ENCODE measurements around the gene CHKA.

Gene CHKA

DNA sequence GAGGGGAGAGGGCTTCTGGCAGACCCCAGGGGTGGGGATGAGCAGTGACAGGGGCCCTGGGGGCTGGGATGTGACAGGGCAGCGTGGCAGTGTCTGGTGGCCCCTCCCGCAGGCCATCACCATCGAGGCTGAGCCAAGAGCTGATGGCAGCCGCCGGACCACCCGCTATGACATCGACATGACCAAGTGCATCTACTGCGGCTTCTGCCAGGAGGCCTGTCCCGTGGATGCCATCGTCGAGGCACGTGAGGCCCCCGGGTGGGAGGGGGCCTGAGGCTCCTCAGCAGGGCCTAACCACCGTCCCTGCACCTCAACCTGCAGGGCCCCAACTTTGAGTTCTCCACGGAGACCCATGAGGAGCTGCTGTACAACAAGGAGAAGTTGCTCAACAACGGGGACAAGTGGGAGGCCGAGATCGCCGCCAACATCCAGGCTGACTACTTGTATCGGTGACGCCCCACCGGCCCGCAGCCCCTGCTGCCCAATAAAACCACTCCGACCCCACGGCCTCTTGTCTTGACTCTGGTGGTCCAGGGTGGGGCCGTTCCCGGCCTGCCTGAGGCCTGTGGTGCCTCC, 85.0 kb downstream of the CHKA start:
- TF ChIP-seq, protein P1, sequence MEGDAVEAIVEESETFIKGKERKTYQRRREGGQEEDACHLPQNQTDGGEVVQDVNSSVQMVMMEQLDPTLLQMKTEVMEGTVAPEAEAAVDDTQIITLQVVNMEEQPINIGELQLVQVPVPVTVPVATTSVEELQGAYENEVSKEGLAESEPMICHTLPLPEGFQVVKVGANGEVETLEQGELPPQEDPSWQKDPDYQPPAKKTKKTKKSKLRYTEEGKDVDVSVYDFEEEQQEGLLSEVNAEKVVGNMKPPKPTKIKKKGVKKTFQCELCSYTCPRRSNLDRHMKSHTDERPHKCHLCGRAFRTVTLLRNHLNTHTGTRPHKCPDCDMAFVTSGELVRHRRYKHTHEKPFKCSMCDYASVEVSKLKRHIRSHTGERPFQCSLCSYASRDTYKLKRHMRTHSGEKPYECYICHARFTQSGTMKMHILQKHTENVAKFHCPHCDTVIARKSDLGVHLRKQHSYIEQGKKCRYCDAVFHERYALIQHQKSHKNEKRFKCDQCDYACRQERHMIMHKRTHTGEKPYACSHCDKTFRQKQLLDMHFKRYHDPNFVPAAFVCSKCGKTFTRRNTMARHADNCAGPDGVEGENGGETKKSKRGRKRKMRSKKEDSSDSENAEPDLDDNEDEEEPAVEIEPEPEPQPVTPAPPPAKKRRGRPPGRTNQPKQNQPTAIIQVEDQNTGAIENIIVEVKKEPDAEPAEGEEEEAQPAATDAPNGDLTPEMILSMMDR (IDR thresholded peaks at IDR 0.05), result no peak

DNA sequence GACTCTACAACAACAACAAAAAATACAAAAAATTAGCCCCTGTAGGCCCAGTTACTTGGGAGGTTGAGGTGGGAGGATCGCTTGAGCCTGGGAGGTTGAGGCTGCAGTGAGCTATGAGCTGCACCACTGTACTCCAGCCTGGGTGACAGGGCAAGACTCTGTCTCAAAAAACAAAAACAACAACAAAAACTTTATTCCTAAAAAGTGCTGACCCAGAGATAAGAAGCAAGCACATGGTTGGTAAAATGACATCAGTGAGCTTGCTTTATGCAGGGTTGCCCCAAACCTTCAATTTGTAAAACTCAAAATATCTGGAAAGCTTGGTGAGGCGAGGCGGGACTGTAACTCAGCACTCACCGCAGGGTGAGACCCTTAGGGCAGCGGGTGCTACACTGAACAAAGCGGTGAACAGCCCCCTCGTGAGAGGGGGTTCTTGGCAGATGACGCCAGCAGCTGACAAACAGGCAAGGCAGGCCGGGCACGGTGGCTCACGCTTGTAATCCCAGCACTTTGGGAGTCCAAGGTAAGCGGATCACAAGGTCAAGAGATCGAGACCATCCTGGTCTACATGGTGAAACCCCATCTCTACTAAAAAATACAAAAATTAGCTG, 85.8 kb downstream of the CHKA start:
- TF ChIP-seq, protein P1 (IDR thresholded peaks at IDR 0.05), result no peak

DNA sequence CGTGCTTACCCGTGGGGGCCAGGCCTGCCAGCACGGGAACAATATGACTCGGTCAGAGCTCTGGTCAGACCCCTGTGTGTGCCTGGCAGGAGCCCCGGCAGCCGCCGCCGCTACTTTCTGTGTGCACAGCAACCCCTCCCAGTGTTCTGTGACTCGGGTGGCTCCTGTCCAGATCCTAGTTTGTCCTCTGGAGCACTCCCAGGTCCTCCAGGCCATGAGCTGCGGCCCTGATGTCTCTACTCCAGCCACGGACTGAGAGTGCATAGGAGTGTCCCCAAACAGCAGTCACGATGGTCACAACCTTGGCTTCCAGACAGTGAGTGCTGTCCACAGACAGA, 87.5 kb downstream of the CHKA start:
- TF ChIP-seq, protein P1 (IDR thresholded peaks at IDR 0.05), result no peak

DNA sequence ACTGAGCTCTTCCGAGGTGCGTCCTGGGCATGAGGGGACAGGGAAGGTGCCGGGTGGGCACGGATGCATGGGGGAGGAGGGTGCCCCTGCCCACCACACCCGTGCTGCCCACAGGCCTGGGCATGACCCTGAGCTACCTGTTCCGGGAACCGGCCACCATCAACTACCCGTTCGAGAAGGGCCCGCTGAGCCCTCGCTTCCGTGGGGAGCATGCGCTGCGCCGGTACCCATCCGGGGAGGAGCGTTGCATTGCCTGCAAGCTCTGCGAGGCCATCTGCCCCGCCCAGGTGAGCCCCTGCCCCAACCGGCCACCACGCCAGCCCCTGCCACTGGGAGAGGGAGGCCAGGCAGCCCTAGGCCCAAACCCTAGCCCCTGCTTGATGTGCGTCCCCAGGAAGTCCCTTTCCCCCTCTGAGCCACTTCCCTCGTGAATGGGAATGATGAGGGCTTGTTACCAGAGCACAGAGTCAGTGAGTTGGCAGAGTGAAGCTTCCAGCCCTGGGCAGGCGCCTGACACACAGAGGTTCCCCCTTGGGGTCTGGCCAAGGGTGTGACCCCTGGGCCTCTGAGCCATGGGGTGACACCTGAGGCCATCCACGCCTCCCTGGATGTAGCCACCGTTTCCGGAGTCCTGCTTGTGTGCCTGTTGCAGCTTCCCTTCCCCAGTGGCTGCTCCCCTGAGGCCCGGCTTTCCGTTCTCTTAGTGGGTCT, 88.0 kb downstream of the CHKA start:
- TF ChIP-seq, protein P1 (IDR thresholded peaks at IDR 0.05), result no peak

DNA sequence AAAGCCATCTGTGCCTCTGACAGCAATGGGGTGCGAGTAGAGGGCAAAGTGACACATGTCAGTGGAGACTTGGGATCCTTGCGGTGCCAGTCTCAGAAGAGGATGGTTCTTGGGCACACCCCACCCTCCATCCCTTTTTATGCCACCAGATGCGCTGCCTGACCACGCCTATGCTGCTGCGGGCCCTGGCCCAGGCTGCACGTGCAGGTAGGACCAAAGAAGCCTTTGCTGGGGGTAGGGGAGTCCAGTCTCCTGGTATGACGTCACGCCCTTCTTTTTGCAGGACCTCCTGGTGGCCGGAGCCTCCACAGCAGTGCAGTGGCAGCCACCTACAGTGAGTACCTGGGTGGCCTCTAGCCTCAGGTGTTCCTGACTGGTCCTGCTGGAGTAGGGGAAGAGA, 89.2 kb downstream of the CHKA start:
- TF ChIP-seq, protein P1 (IDR thresholded peaks at IDR 0.05), result no peak

DNA sequence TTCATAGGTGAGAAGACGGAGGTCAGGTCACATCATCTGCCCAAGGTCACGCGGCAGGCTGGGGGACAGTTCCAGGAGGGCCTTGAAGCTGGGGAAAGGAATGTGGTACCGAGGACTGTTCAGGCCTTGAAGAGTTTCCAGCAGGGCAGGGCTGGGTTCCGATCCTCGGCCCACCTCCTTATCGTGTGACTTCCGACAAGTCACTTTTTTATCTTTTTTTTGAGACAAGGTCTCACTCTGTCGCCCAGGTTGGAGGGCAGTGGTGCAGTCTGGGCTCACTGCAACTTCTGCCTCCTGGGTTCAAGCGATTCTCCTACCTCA, 90.1 kb downstream of the CHKA start:
- TF ChIP-seq, protein P1 (IDR thresholded peaks at IDR 0.05), result no peak

DNA sequence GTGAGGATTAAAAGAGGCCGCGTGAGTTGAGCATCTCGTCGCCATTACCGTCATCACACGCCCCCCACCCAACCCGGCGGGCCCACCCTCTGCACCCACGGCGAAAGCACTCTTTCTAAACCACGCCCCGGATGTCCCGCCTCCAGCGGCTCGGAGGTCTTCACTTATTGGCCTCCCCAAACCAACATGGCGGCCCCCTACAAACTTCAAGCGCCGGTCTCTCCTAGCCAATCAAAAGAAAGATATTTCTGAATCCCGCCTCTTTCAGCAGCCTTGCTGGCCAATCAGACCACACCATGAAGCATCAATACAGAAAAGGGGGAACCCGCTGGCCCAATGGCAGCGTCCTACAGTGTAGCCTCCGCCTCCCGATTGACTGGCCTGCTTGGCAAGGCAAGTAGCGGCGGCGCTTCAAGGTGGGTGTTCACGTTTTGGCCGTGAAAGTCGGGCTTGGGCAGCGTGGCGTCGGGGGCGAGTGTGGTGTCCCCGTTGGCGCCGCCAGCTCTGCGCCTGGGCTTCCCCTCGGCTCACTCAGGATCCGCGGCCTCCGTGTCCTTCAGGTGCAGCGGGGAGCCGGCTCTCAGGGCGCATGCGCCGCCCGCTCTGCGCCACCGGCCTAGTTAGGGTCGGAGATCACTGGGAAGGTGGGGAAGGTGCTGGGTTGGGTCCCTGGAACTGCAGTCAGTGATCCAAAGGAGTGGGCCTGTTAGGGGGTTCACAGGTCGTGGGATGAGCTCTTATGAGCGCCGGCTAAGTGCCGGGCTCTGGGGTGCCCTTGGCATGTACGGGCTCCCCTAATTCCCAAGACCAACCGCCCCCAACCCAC, 90.7 kb downstream of the CHKA start, which contains the start of gene NDUFS8:
NDUFS8 (plus strand) TSS at position 364 of the 826 bp plus-strand sequence. CDS start 1,471 bp downstream, outside the sequence.
- TF ChIP-seq, protein P1 (IDR thresholded peaks at IDR 0.05), result no peak
